GM18520 (cell line): ENCODE data around the gene COX7B.
"Not testable (repeated sequence)": the region's sequence is repeated elsewhere in the genome, so short reads cannot be mapped to it uniquely, and the experiment has no call there.

Source experiments
- ATAC-seq: cut with Tn5 transposase; IDR thresholded peaks from one replicate; pipeline ENCODE4 v1.9.1; 2021; ENCODE audit not compliant: unreplicated experiment

COX7B gene, protein sequence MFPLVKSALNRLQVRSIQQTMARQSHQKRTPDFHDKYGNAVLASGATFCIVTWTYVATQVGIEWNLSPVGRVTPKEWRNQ

DNA sequence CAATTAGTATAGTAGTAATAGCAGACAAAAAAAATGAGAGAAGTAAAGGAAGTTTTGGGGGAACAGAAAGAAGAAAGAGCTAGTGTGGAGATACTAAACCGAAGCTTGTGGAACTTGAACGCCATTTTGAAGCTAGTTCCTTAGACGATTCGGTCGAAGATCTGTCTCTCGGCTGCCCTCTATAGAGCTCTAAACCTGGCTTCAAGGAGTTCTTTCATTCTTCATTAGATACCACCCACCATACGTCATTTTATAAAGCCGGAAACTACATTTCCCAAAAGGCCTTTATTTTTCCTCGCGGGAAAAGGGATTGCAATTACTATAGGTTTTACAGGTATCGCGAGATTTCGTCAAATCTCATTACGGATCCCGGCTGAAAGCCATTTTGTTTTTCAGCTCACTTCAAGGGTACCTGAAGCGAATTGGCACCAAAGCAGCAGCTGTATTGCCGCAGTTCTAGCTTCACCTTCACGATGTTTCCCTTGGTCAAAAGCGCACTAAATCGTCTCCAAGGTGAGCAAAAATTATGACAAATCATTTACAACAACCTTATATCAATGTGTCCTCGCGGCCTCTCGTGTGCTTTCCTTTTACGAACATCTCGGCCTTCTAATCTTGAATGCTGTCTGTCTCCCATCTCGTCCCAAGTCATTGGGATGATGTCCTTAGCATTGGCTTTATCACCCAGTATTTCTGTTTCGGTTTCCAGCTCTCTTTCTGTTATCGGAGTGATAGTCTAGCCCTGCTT is at the start of gene COX7B:
Gene COX7B (plus strand): TSS at position 388 of the 748 bp plus-strand sequence. CDS start 86 bp downstream, at position 474.
- peak; percentile 54 for ATAC-seq

DNA sequence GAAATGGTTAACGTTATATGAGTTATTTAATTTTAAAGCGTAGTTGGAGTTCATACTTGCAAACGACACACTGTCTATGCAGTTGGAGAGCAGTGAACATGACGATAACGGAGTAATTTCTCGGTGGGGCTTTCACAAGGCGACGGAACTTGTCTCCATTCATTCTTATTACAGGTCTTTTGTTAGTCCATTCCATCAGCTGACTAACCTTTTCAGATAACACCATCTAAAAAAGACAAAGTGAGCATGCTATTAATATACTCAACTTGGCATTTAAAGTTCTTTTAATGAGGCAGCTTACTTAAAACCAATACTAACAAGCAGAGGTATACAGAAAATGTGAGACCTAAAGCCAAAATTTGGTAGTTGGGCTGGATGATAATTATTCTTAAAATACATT is 23.9 kb upstream of the COX7B start:
- ATAC-seq: no peak

DNA sequence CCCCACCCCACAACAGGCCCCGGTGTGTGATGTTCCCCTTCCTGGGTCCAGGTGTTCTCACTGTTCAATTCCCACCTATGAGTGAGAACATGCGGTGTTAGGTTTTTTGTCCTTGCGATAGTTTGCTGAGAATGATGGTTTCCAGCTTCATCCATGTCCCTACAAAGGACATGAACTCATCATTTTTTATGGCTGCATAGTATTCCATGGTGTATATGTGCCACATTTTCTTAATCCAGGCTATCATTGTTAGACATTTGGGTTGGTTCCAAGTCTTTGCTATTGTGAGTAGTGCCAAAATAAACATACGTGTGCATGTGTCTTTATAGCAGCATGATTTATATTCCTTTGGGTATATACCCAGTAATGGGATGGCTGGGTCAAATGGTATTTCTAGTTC is 17.9 kb upstream of the COX7B start:
- not testable (repeated sequence) for ATAC-seq

DNA sequence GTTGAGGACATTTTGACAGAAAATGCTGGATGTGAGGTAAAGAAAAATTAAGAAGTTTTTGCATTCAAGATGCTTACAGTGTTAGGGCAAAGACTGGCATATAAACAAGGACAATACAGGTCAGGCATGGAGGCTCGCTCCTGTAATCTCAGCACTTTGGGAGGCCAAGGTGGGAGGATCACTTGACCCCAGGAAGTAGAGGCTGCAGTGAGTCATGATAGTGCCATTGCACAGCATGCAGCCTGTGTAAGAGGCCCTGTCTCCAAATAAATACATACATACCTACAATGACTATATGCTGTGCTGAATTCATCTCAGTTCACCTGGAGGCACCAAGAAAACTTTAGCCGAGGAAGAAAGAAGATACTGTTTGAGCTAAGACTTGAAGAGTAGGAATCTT is 6.4 kb upstream of the COX7B start:
- ATAC-seq: no peak

DNA sequence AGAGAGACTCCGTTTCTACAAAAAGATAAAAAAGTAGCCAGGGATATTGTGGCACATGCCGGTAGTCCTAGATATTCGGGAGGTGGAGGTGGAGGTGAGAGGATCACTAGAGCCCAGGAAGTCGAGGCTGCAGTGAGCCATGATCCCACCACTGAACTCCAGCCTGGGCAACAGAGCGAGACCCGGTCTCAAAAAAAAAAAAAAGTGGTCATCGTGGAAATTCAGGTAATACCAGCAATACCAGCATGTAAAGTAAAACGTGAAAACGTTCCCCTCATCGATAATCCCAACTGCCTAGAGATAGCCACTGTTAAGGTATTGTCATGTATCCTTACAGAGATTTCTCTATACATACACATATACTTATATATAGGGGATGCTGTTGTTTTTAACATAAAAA is 5.6 kb upstream of the COX7B start:
- no peak for ATAC-seq

DNA sequence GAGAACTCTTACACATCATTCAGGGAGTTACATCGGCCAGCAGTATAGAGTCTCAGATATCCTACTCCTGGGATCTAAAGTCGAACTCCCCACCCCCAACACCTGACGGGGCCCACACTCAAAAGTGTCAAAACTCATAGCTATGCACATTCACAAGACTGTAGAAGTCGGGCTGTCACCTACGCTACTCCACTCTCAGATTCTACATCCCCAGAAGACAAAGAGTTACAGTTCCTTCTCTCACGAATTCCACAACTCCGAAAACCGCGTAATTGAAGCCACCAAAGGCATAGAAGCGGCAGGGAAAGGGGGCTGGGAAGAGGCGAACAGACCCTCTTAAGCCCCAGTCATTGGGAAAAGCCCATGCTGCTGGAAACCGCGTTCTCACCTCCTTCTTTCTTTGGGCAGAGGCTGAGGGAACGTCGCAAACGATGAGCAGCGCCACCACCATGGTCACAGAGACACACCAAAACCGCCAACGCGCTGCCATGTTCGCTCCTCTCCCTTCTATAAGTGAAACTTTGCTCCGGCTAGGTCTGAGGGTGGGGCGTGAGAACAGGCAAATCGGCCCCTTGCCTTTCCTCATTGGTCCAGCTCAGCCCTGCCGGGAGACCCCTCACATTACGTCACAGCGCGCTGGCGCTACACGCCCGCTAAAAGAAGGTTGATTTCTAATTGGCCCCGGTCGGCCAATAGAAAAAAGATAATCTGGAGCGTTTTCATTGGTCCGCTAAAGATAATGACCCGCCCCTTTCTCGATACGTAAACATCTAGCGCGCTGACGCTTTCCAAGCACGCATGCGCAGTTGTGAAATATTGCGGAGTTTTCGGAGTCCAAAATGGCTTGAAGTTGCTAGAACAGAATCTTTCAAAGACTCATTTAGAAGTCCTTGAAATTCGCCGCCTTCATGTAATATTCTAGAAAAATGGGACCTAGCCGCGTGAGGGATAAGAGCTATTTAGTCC is 4.1 kb upstream of the COX7B start, which contains the start of gene MAGT1:
Gene MAGT1 (minus strand): TSS at position 515 of the 966 bp plus-strand sequence. CDS start 25 bp downstream, at position 490.
- peak; percentile 82 for ATAC-seq

DNA sequence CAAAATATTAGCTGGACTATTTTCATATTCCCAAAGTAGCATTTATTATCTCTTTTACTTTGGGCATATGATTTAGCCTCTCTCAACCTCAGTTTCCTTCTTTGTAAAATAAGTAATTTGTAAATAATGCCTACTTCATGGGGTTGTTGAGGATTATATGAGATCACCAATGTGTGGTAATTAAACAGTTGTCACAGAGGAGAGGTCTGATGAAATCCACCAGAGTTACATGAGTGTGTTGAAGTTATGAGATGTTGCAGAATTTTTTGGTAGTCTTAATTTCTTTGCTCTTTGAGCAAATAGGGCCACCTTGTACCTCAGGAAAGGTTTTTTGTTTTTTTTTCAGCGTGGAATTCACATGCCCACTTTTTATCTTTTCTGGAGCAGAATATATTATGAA is 1.4 kb downstream of the COX7B start:
- ATAC-seq: no peak

DNA sequence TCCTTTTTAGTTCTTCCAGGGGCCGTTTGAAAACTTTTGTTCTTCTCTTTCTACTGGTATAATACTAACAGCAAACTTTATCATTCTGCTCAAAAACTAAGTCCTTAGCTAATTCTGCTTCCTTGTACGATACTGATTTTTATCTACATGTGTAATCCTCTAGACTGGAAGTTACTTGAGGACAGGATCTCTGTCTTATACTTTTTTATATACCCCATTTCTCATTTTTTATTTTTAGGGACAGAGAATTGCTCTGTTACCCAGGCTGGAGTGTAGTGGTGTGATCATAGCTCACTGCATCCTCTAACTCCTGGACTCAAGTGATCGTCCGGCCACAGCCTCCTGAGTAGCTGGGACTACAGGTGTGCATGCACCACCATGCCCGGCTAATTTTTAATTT is 2.2 kb downstream of the COX7B start:
- no peak for ATAC-seq

DNA sequence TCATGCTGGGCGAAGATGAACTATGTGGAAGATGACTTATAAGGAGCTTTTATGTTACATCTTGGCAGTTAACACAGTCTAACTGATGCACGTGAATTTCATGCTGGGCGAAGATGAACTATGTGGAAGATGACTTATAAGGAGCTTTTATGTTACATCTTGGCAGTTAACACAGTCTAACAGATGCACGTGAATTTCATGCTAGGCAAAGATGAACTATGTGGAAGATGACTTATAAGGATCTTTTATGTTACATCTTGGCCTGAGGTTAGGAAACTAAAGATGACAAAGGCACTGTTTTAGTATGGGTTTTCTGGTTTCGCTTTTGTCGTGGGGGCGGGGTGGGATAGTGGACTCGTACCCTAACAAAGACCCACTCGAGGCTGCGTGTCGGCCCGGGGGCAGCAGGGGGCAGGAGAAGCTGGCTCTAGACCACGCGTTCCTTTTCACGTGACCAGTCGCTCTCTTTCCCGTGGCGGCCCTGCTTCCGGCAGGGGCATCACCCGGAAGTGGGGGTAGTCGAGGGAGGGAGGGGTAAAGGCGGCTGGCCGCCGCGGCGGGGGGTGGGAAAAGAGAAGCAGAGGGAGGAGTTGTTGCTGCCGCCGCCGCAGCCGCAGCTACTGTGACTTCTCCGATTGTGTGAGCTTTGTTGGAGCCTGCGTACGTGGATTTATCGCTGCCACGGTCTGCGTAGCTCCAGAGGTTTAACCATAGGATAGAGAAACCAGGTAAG is 11.0 kb downstream of the COX7B start, which contains the start of gene ATP7A:
Gene ATP7A (plus strand): TSS at position 586 of the 733 bp plus-strand sequence. CDS start 60,949 bp downstream, outside the sequence.
- ATAC-seq: peak; percentile 90

DNA sequence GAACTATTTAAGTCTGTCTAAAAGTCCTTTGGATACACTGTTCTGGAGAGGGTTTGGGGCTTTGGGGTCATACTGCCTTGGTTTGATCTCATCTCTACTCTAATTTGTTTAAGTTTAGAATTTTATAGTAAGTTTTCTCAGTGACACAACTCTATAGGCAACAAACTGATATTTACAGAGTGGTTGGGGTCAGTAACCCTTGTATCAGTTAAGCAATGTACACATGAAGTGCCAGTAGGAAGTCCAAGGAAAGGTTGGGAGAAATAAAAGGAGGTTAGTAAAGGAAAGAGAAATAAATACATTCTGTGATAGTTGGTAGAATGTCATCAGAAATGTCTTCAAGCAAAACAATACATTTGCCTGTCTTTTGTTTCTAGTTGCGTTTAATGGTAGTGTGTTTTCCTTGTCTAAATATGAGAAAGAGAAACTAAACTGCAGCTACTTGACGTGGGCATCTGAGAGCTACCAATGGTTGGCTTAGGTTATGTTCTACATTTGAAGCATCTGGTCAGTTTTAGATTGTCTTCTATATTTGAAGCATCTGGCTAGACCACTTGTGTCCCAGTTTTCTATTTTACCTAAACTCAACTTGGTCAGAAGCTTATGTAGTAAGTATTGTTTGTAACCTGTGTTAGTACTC is 18.1 kb downstream of the COX7B start:
- ATAC-seq: no peak

DNA sequence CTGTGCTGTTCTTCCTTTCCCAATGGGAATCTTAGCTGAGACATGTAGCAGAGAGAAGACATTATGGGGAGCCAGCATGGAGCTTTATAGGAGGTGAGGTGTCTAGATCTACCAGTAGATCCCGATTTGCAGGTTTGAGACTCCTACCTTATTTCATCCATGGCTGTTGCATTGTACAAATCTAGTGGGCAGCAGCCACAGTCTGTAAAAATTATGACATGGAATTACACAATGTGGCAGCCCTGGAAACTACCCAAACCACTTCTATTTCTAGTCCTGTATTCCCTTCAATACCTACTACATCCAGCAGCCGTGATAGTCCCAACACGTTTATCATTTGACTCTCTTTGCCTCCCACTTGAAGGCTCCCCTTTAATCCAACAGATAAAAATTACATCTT is 19.3 kb downstream of the COX7B start:
- ATAC-seq: no peak

DNA sequence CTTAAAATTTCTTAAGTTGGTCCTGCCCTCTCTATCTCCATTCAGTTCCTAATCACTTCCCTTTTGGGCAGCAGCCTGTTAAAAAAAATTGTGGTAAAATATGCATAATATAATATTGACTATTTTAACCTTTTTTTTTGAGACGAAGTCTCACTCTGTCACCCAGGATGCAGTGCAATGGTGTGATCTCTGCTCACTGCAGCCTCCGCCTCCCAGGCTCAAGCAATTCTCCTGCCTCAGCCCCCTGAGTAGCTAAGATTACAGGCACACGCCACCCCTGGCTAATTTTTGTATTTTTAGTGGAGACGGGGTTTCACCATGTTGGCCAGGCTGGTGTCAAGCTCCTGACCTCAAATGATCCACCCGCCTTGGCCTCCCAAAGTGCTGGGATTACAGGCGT is 20.1 kb downstream of the COX7B start:
- ATAC-seq: not testable (repeated sequence)

DNA sequence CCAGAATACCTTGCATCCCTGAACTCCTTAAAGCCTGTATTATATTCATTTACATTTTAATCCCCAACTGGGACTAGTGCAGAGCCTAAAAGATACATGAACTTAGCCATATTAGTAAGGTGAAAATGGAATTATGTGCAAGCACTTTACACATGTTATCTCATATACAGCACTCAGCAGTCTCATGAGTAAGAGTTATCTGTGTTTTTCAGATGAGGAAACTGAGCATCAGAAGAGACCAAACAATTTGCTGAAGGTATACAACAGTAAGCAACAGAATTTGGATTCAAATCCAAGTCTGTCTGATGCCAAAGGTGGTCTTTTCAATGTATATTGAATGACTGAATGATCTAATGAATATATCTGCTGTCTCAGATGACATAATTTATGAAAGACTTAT is 23.5 kb downstream of the COX7B start:
- no peak for ATAC-seq

DNA sequence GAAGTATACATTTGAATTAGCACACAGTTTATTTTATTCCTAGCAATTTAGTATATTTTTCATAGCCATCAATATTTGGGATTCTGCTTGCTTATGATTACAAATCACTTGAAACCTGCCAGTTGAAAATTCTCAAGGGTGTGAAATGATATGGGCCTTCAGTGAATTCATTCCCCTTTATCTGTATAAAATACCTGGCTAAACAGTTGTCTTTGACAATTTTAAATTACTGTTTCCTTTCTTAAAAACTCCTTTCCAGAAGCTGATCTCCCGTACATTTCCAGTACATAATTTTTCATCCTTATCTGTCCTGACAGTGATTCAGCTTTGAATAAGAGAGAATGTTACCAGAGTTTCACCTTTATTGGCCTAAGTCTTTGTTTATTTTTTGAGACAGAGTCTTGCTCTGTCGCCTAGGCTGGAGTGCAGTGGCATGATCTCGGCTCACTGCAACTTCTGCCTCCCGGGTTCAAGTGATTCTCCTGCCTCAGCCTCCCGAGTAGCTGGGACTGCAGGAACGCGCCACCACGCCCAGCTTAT is 25.1 kb downstream of the COX7B start:
- no peak for ATAC-seq

DNA sequence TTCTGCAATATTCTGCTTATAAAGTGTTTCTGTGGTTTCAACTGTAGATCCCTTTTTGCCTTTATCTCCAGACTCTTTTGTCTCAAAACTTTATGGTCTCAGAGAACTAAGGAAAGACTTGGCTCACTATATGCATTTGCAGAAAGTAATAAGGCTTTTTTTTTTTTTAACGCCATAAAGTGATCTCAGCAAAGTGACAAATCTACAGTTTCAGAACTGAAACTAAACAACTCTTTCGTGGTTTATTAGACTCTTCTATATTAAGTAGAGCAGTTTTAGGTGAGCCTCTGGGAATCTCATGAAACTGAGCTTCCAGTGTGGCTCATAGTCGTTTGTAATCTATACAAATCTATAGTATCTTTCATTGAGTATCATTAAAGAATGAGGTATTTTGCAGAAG is 26.5 kb downstream of the COX7B start:
- ATAC-seq: no peak

DNA sequence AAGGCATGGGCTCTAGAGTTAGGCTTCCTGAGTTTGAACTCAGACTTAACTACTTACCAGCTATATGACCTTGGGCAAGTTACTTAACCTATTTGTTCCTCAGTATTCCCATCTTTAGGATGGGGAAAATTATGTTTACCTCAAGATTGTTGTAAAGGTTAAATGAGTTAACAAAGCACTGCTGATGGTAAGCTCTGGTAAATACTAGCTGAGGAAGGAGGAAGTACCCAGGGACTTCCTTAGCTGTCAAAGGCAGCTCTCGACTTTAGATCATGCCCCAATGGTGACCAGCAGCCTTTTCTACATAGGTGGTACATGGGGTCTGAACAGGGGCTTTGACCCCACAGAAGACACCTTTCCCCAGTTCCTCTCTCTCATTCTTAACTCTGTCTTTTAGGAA is 31.3 kb downstream of the COX7B start:
- no peak for ATAC-seq

DNA sequence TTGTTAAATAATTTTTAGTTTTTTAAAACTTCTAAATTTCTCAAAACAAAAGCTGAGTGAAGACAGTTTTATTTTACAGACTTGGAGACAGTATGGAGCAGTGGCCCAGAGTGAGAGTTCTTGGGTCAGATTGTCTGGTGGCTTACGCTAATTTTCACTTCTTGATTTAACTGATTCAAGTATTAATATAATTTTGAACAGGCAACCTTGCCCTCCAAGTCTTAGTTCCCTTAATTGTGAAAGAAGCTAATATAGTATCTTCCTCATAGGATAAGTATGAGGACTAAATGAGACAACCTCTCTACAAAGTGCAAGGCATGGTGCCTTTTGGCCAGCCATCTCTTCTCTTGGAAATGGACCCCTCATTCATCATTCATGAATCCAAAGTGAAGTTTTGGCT is 36.6 kb downstream of the COX7B start:
- no peak for ATAC-seq

DNA sequence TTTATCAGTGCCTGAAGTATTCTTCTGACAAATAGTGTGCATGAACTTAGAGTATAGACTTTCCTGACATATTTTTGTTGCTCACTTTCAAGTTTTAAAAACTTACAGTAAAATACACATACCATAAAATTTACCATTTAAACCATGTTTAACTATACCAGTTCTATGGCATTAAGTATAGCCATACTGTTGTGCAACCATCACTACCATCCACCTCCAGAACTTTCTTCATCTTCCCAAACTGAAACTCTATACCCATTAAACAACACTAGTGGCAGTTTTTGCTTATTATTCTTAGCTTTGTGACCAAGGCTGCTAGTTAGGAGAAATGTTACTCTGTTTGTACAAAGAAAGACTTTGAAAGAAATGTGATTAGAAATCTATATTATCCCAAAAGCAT is 37.0 kb downstream of the COX7B start:
- ATAC-seq: no peak

DNA sequence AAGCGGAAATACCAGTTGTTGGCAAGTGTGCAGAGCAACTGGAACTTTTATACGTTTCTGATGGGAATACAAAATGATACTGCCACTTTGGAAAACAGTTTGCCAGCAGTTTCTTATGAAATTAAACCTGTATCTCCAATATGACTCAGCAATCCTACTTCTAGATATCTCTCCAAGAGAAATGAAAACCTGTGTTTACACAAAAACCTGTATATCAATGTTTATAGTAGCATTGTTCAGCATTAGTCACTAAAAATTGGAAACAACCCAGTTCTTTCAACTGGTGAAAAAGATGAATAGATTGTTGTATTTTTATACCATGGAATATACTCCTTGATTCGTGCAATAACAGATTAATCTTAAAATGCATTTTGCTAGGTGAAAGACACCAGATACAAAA is 38.0 kb downstream of the COX7B start:
- ATAC-seq: no peak

DNA sequence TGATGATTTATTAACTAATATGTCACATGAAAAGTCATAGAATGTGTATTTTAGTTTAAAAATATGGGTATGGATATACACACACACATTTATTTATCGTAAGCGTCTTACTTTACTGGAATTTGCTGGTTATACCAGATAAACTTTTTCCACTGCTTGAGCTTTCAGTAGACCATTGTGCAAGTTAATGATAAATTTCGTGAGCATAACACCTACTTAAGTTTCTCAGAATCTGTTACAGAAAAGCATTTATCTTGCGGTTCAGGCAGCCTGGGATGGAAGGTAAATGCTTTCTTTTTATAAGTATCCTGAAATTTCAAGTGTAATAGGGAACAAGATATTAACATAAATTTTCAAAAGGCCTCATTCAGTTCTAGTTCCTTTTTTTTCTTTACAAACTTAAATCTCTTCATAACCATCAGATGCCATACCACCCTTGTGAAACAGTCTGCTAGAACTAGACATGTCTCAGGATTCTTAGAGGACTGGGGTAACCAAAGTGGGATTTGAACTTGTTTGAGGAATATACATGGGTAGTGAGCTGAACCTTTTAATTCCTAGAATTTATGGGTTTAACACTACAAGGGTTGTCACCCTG is 38.9 kb downstream of the COX7B start:
- no peak for ATAC-seq
